ENCODE measurements around the gene SLC66A2. TPM values are rescaled to one million over a fixed set of nuclear protein-coding genes. Genes with fewer than 3 reads are reported as not detected.

The SLC66A2 gene
- total RNA-seq, 1 experiment from 2014 or later, result 13.0 TPM

DNA sequence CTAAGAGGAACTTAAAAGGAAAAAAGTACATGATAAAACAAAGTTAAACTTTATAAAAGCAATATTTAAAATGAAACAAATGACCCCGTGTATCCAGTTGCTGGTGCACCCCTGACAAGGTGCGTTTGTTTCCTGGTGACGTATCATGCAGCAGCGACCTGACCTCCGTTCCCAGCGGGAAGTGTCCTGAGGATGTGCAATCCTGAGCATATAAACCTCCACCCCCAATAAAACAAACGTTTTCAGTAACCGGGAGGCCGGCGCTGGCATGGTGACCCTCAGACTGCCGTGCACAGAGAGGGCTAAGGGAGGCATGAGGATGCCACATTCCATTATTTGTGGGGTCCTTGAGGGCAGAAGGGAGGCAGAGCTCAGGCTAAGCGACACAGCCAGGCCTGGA lies 14.8 kb downstream of the SLC66A2 start:
- no peaks in the 10 kb centered on the region for H3K9me3 ChIP-seq (ENCODE audit: control insufficient read depth, low read depth, low read length)
- no peak overlapping the region for H3K18ac ChIP-seq (ENCODE audit: insufficient read length, low read depth, low read length)
- H2BK20ac ChIP-seq (ENCODE audit: low read depth, low read length, poor library complexity, severe bottlenecking), result no peak overlapping the region
- H2AFZ ChIP-seq (ENCODE audit: low read length), result no peak overlapping the region
- no peak overlapping the region for H2BK5ac ChIP-seq (ENCODE audit: insufficient read length, low read length)
- H3K56ac ChIP-seq (ENCODE audit: insufficient read length, low read depth, low read length), result no peak overlapping the region
- H3K23me2 ChIP-seq (ENCODE audit: insufficient read length, low read depth, low read length, poor library complexity, severe bottlenecking), result no peaks in the 10 kb centered on the region
- no peak overlapping the region for H3T11ph ChIP-seq (ENCODE audit: low read length)
- no peak overlapping the region for H3K9ac ChIP-seq (ENCODE audit: extremely low read depth, insufficient read length, low read length)
- H3K4ac ChIP-seq (ENCODE audit: low read depth, low read length), result no peak overlapping the region
- H3K4me1 ChIP-seq (ENCODE audit: insufficient read depth, low read length), result no peaks in the 10 kb centered on the region
- peaks cover 2 to 8% of the 10 kb centered on the region in 2 experiments; a peak in 3 of 4 replicates for H3K4me1 Mint-ChIP-seq
- H3K79me2 ChIP-seq (ENCODE audit: insufficient read depth, low read length), result no peaks in the 10 kb centered on the region
- peaks cover 0 to 35% (median 24%) of the 10 kb centered on the region in 3 experiments; a peak in 5 of 7 replicates for H3K36me3 Mint-ChIP-seq (ENCODE audit: insufficient read depth in 1 of 3, low read depth in 3 of 3)
- no CpG with 5 or more reads among the region's 12 CpGs for WGBS (ENCODE audit: extremely low coverage, insufficient read length, low lambda C conversion rate)
- no peak overlapping the region for H2BK120ac ChIP-seq (ENCODE audit: low read depth, low read length, poor library complexity, severe bottlenecking)
- H3K9me3 Mint-ChIP-seq, result peaks cover 10 to 15% of the 10 kb centered on the region in 2 experiments; a peak in 4 of 5 replicates
- no peaks in the 10 kb centered on the region for H3K79me1 ChIP-seq (ENCODE audit: insufficient read depth, low read depth, low read length, poor library complexity, severe bottlenecking)
- no peak overlapping the region for H3K23ac ChIP-seq (ENCODE audit: insufficient read length, low read depth, low read length)
- H4K5ac ChIP-seq (ENCODE audit: insufficient read length, low read depth, low read length), result no peak overlapping the region
- H3K27me3 ChIP-seq (ENCODE audit: insufficient read depth, low read length), result no peaks in the 10 kb centered on the region
- no peak overlapping the region for H3K27ac ChIP-seq (ENCODE audit: insufficient read length, low read depth, low read length)
- no peak overlapping the region for H4K91ac ChIP-seq (ENCODE audit: insufficient read length, low read depth, low read length)
- no peak overlapping the region for H4K8ac ChIP-seq (replicated peaks; ENCODE audit: insufficient read length, low read depth, low read length)
- H4K20me1 ChIP-seq (ENCODE audit: control insufficient read depth, insufficient read depth, insufficient read length), result peaks cover 3% of the 10 kb centered on the region
- H3K4me3 Mint-ChIP-seq, result no peak overlapping the region
- DNase-seq, result no peak
- H2BK15ac ChIP-seq (ENCODE audit: low read depth, low read length), result no peak overlapping the region
- H3K27ac Mint-ChIP-seq, result no peak overlapping the region
- no peak overlapping the region for H2AK5ac ChIP-seq (ENCODE audit: insufficient read length, low read length)
- no peak overlapping the region for H3K14ac ChIP-seq (ENCODE audit: insufficient read depth, low read length)
- TF ChIP-seq, protein P1, sequence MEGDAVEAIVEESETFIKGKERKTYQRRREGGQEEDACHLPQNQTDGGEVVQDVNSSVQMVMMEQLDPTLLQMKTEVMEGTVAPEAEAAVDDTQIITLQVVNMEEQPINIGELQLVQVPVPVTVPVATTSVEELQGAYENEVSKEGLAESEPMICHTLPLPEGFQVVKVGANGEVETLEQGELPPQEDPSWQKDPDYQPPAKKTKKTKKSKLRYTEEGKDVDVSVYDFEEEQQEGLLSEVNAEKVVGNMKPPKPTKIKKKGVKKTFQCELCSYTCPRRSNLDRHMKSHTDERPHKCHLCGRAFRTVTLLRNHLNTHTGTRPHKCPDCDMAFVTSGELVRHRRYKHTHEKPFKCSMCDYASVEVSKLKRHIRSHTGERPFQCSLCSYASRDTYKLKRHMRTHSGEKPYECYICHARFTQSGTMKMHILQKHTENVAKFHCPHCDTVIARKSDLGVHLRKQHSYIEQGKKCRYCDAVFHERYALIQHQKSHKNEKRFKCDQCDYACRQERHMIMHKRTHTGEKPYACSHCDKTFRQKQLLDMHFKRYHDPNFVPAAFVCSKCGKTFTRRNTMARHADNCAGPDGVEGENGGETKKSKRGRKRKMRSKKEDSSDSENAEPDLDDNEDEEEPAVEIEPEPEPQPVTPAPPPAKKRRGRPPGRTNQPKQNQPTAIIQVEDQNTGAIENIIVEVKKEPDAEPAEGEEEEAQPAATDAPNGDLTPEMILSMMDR (conservative IDR thresholded peaks at IDR 0.05), result no peak
- peaks cover 5% of the 10 kb centered on the region; the same call in 1 of the 2 replicates for H3K27me3 Mint-ChIP-seq (ENCODE audit: low read depth)
- no peak overlapping the region for H3K4me2 ChIP-seq (ENCODE audit: insufficient read depth, insufficient read length, low read length)
- no peak overlapping the region for H2BK12ac ChIP-seq (ENCODE audit: insufficient read length, low read depth, low read length)
